Neural cell (in vitro differentiated cells): Measurements from ENCODE around the gene CCN2. TPM values are rescaled to one million over a fixed set of nuclear protein-coding genes. Genes with fewer than 3 reads are reported as not detected.

Source experiments
- H2AFZ ChIP-seq: fragments of 200-600, 300-800 bp; sonication (generic), shearing (Covaris generic); 2 replicates; pipeline ENCODE4 v1.6.0; 2014; ENCODE audit warnings: low read depth, mild to moderate bottlenecking, antibody characterized with exemption, low read length, moderate library complexity
- H3F3A ChIP-seq: fragments of 200-600 bp; shearing (Covaris generic); 2 replicates; pipeline ENCODE4 v1.6.1; 2016; ENCODE audit warnings: mild to moderate bottlenecking, moderate library complexity, mixed read lengths, antibody characterized with exemption, low read length; ENCODE audit not compliant: insufficient read depth, poor library complexity, severe bottlenecking
- H3K27ac ChIP-seq: fragments of 200-600, 300-800 bp; sonication (generic), shearing (Covaris generic); 2 replicates; pipeline ENCODE4 v1.5.1; 2014; ENCODE audit warnings: mild to moderate bottlenecking, low read length, moderate library complexity
- H3K27me3 ChIP-seq: fragments of 300-800, 200-600 bp; sonication (generic), shearing (Covaris generic); 2 replicates; pipeline ENCODE4 v1.6.0; 2014; ENCODE audit warnings: mild to moderate bottlenecking, low read depth, low read length, moderate library complexity; ENCODE audit not compliant: insufficient read depth
- H3K36me3 ChIP-seq: fragments of 300-800, 200-600 bp; sonication (generic), shearing (Covaris generic); 2 replicates; pipeline ENCODE4 v1.5.1; 2014; ENCODE audit warnings: mild to moderate bottlenecking, antibody characterized with exemption, low read length, moderate library complexity; ENCODE audit not compliant: insufficient read depth
- H3K4me2 ChIP-seq: fragments of 300-800, 200-600 bp; sonication (generic), shearing (Covaris generic); 2 replicates; pipeline ENCODE4 v1.6.0; 2014; ENCODE audit warnings: mild to moderate bottlenecking, low read length
- H3K4me3 ChIP-seq: fragments of 300-800, 200-600 bp; sonication (generic), shearing (Covaris generic); 2 replicates; pipeline ENCODE4 v1.5.1; 2014; ENCODE audit warnings: mild to moderate bottlenecking, low read length, moderate library complexity
- H3K79me2 ChIP-seq: fragments of 200-600 bp; shearing (Covaris generic); replicated peaks from 2 replicates; pipeline ENCODE4 v1.6.0; 2014; ENCODE audit warnings: mild to moderate bottlenecking, low read length, moderate library complexity; ENCODE audit not compliant: insufficient read depth
- H3K9ac ChIP-seq: fragments of 300-800, 200-600 bp; sonication (generic), shearing (Covaris generic); 2 replicates; pipeline ENCODE4 v1.6.1; 2016; ENCODE audit warnings: mild to moderate bottlenecking, low read length, mixed read lengths
- H3K9me2 ChIP-seq: fragments of 200-600 bp; shearing (Covaris generic); 2 replicates; pipeline ENCODE4 v1.6.1; 2016; ENCODE audit warnings: mild to moderate bottlenecking, low read length, mixed read lengths; ENCODE audit not compliant: insufficient read depth
- H3K9me3 ChIP-seq: fragments of 200-600, 300-800 bp; sonication (generic), shearing (Covaris generic); 2 replicates; pipeline ENCODE4 v1.6.1; 2016; ENCODE audit warnings: mild to moderate bottlenecking, mixed run types, low read length, moderate library complexity, mixed read lengths
- H4K20me1 ChIP-seq: fragments of 200-600 bp; shearing (Covaris generic); 2 replicates; pipeline ENCODE4 v1.6.1; 2016; ENCODE audit warnings: mild to moderate bottlenecking, mixed run types; ENCODE audit not compliant: insufficient read depth
- CTCF ChIP-seq: fragments of 450-650 bp; IDR thresholded peaks from 2 replicates; pipeline ENCODE4 v1.5.1; 2014; ENCODE audit warnings: antibody characterized with exemption, mild to moderate bottlenecking, moderate library complexity; ENCODE audit not compliant: poor library complexity, severe bottlenecking
- EP300 ChIP-seq: fragments of 450-650 bp; conservative IDR thresholded peaks from 2 replicates; pipeline ENCODE4 v1.6.1; 2014; ENCODE audit warnings: antibody characterized with exemption, mild to moderate bottlenecking, moderate library complexity; ENCODE audit not compliant: poor library complexity, severe bottlenecking
- EZH2 ChIP-seq: fragments of 200-600, 300-800 bp; shearing (Covaris generic), sonication (generic); IDR thresholded peaks from 2 replicates; pipeline ENCODE4 v1.6.1; 2014; ENCODE audit warnings: antibody characterized with exemption, low read length, borderline replicate concordance, mild to moderate bottlenecking; ENCODE audit not compliant: insufficient read depth, poor library complexity, severe bottlenecking
- MXI1 ChIP-seq: fragments of 450-650 bp; conservative IDR thresholded peaks from 2 replicates; pipeline ENCODE4 v1.6.1; 2014; ENCODE audit warnings: antibody characterized with exemption, mild to moderate bottlenecking; ENCODE audit not compliant: poor library complexity, severe bottlenecking
- POLR2AphosphoS5 ChIP-seq: IDR thresholded peaks from 2 replicates; pipeline ENCODE4 v1.6.1; 2012
- RAD21 ChIP-seq: fragments of 450-650 bp; conservative IDR thresholded peaks from 2 replicates; pipeline ENCODE4 v1.6.1; 2014; ENCODE audit warnings: antibody characterized with exemption, mild to moderate bottlenecking, moderate library complexity
- REST ChIP-seq: IDR thresholded peaks from 2 replicates; pipeline ENCODE4 v1.6.1; 2012; ENCODE audit warnings: borderline replicate concordance
- SMC3 ChIP-seq: fragments of 450-650 bp; conservative IDR thresholded peaks from 2 replicates; pipeline ENCODE4 v1.6.1; 2014; ENCODE audit warnings: antibody characterized with exemption, mild to moderate bottlenecking, moderate library complexity; ENCODE audit not compliant: poor library complexity
- TAF1 ChIP-seq: IDR thresholded peaks from 2 replicates; pipeline ENCODE4 v1.6.1; 2012; ENCODE audit warnings: low read depth
- polyA plus RNA-seq: library from polyadenylated mRNA; depleted of rRNA; stranded (reverse); fragments of >200 nt; gene quantifications from 2 replicates; pipeline ENCODE4 v1.2.3, GENCODE V29; 2014

Gene CCN2
- polyA plus RNA-seq, 1 donor from 2014 or later = 1.5 TPM

- Histone ChIP-seq H3K4me2 (no peak overlapping the region), H3F3A (no peaks in the 10 kb centered on the region), H3K79me2 (no peaks in the 10 kb centered on the region), H3K4me3 (no peak overlapping the region), H3K9me2 (no peaks in the 10 kb centered on the region), H3K9me3 (no peaks in the 10 kb centered on the region), H4K20me1 (no peaks in the 10 kb centered on the region), H3K27me3 (no peaks in the 10 kb centered on the region), H2AFZ (no peak overlapping the region), H3K9ac (no peak overlapping the region), H3K27ac (no peak overlapping the region), H3K36me3 (no peaks in the 10 kb centered on the region)
- TF ChIP-seq TAF1 = no peak
- no peak for TF ChIP-seq MXI1
- TF ChIP-seq CTCF = no peak
- TF ChIP-seq RAD21 = no peak
- TF ChIP-seq REST = no peak
- no peak for TF ChIP-seq POLR2AphosphoS5
- TF ChIP-seq EZH2 = no peak
- TF ChIP-seq EP300 = no peak
- no peak for TF ChIP-seq SMC3
Observed at GRCh38 chr6:131929976-131930375, 21.2 kb downstream of the CCN2 start.

- Histone ChIP-seq H3K9me3 (no peaks in the 10 kb centered on the region), H3K4me2 (no peak overlapping the region), H3K79me2 (no peaks in the 10 kb centered on the region), H3K9ac (no peak overlapping the region), H2AFZ (no peak overlapping the region), H4K20me1 (no peaks in the 10 kb centered on the region), H3F3A (no peaks in the 10 kb centered on the region), H3K9me2 (no peaks in the 10 kb centered on the region), H3K36me3 (no peaks in the 10 kb centered on the region), H3K27ac (no peak overlapping the region), H3K27me3 (no peaks in the 10 kb centered on the region), H3K4me3 (no peak overlapping the region)
- TF ChIP-seq MXI1 = no peak
- TF ChIP-seq TAF1 = no peak
- TF ChIP-seq EZH2 = no peak
- TF ChIP-seq EP300 = no peak
- no peak for TF ChIP-seq RAD21
- TF ChIP-seq CTCF = no peak
- TF ChIP-seq REST = no peak
- no peak for TF ChIP-seq POLR2AphosphoS5
- no peak for TF ChIP-seq SMC3
Observed at GRCh38 chr6:131929264-131929663, 21.9 kb downstream of the CCN2 start.
